IMR-90 (cell line): ENCODE data around the gene TTC39B. TPM values are rescaled to one million over a fixed set of nuclear protein-coding genes. Genes with fewer than 3 reads are reported as not detected.

Experiments used
- ATAC-seq: fragments of 200-7000 bp; cut with Tn5 transposase; 2 replicates; pipeline ENCODE4 v1.9.1; 2020; ENCODE audit warnings: low read depth, mild to moderate bottlenecking, moderate library complexity
- BruUV-seq: library from RNA; stranded (reverse); fragments of 400-500 nt; replicated peaks from 2 replicates; lab custom pipeline; 2021; lab: Mats Ljungman, UMichigan
- CTCF ChIA-PET: fragments of 300-600 bp; formaldehyde crosslinking; extraction: SDS; loops from one replicate; lab custom pipeline; 2021; ENCODE audit warnings: antibody characterized with exemption; lab: Yijun Ruan, JAX
- POLR2A ChIA-PET: fragments of 300-600 bp; sonication (Branson Sonifier 250); formaldehyde crosslinking; loops from one replicate; lab custom pipeline; 2022; ENCODE audit warnings: antibody characterized with exemption; ENCODE audit not compliant: unreplicated experiment; lab: Charles Lee
- DNase-seq: peaks from one replicate; pipeline ENCODE4 v3.0.0; 2013
- H2AFZ ChIP-seq: replicated peaks from 2 replicates; pipeline ENCODE3; 2013; ENCODE audit warnings: low read length, mild to moderate bottlenecking; ENCODE audit not compliant: poor library complexity
- H2AK5ac ChIP-seq: 2 replicates; pipeline ENCODE4 v1.6.1; 2013; ENCODE audit warnings: low read depth, low read length, inconsistent platforms
- H2AK9ac ChIP-seq: replicated peaks from 2 replicates; pipeline ENCODE3; 2013; ENCODE audit warnings: mild to moderate bottlenecking, low read depth, low read length, moderate library complexity; ENCODE audit not compliant: poor library complexity
- H2BK120ac ChIP-seq: 2 replicates; pipeline ENCODE4 v1.6.1; 2013; ENCODE audit warnings: low read depth, low read length, inconsistent platforms
- H2BK15ac ChIP-seq: 3 replicates; pipeline ENCODE4 v1.6.1; 2013; ENCODE audit warnings: low read depth, low read length, inconsistent platforms
- H2BK20ac ChIP-seq: 2 replicates; pipeline ENCODE4 v1.6.1; 2013; ENCODE audit warnings: low read depth, mild to moderate bottlenecking, inconsistent platforms, low read length, moderate library complexity
- H2BK5ac ChIP-seq: 2 replicates; pipeline ENCODE4 v1.6.1; 2013; ENCODE audit warnings: mild to moderate bottlenecking, low read depth, low read length, inconsistent platforms; ENCODE audit not compliant: poor library complexity, severe bottlenecking
- H3K14ac ChIP-seq: replicated peaks from 2 replicates; pipeline ENCODE4 v1.6.1; 2013; ENCODE audit warnings: low read depth, low read length, inconsistent platforms
- H3K18ac ChIP-seq: 2 replicates; pipeline ENCODE4 v1.6.1; 2013; ENCODE audit warnings: low read depth, low read length, control low read depth
- H3K23ac ChIP-seq: 2 replicates; pipeline ENCODE4 v1.6.1; 2013; ENCODE audit warnings: low read depth, low read length, inconsistent platforms
- H3K27ac ChIP-seq: 2 replicates; pipeline ENCODE4 v1.5.1; 2013; ENCODE audit warnings: mild to moderate bottlenecking, control low read depth, low read length; ENCODE audit not compliant: insufficient read depth
- H3K27me3 ChIP-seq: 2 replicates; pipeline ENCODE4 v1.6.1; 2013; ENCODE audit warnings: low read length; ENCODE audit not compliant: control insufficient read depth, insufficient read depth
- H3K36me3 ChIP-seq: 2 replicates; pipeline ENCODE4 v1.6.1; 2013; ENCODE audit warnings: low read length, mixed read lengths; ENCODE audit not compliant: control insufficient read depth, insufficient read depth
- H3K4ac ChIP-seq: 2 replicates; pipeline ENCODE4 v1.6.1; 2013; ENCODE audit warnings: low read depth, low read length, inconsistent platforms
- H3K4me1 ChIP-seq: 2 replicates; pipeline ENCODE4 v1.6.1; 2013; ENCODE audit warnings: low read length, mixed read lengths; ENCODE audit not compliant: control insufficient read depth, insufficient read depth
- H3K4me2 ChIP-seq: 2 replicates; pipeline ENCODE4 v1.6.1; 2013; ENCODE audit warnings: low read depth, mild to moderate bottlenecking, control low read depth, low read length, moderate library complexity
- H3K4me3 ChIP-seq: 2 replicates; pipeline ENCODE4 v1.5.1; 2013; ENCODE audit warnings: low read depth, mild to moderate bottlenecking, control low read depth, low read length, moderate library complexity; ENCODE audit not compliant: insufficient read depth
- H3K56ac ChIP-seq: 2 replicates; pipeline ENCODE4 v1.6.1; 2013; ENCODE audit warnings: low read length, inconsistent platforms; ENCODE audit not compliant: insufficient read depth; ENCODE audit errors: extremely low read depth
- H3K79me1 ChIP-seq, 2 experiments: 2 replicates each; pipeline ENCODE4 v1.6.1; 2013; ENCODE audit warnings: low read length in 2 of 2, inconsistent platforms in 1 of 2, low read depth in 1 of 2
- H3K9ac ChIP-seq: 2 replicates; pipeline ENCODE4 v1.6.1; 2013; ENCODE audit warnings: low read depth, low read length, control low read depth
- H3K9me1 ChIP-seq: 2 replicates; pipeline ENCODE4 v1.6.1; 2013; ENCODE audit warnings: low read length, inconsistent platforms; ENCODE audit not compliant: insufficient read depth
- H3K9me3 ChIP-seq: 2 replicates; pipeline ENCODE4 v1.6.1; 2013; ENCODE audit warnings: low read length; ENCODE audit not compliant: control insufficient read depth, insufficient read depth
- H4K20me1 ChIP-seq: 2 replicates; pipeline ENCODE4 v1.6.1; 2013; ENCODE audit warnings: low read length, inconsistent platforms; ENCODE audit not compliant: insufficient read depth
- H4K5ac ChIP-seq: 2 replicates; pipeline ENCODE4 v1.6.1; 2013; ENCODE audit warnings: mild to moderate bottlenecking, low read depth, low read length, control low read depth
- H4K8ac ChIP-seq, 2 experiments: 2 replicates each; pipeline ENCODE4 v1.6.1; 2013; ENCODE audit warnings: low read depth in 2 of 2, low read length in 2 of 2, control low read depth in 1 of 2, inconsistent platforms in 1 of 2
- H4K91ac ChIP-seq: 2 replicates; pipeline ENCODE4 v1.6.1; 2013; ENCODE audit warnings: low read depth, low read length, inconsistent platforms; ENCODE audit not compliant: insufficient read depth
- BHLHE40 ChIP-seq: fragments of 150-350 bp; IDR thresholded peaks from 2 replicates; pipeline ENCODE4 v1.6.1; 2016; ENCODE audit warnings: mild to moderate bottlenecking, low read depth, low read length
- CEBPB ChIP-seq: IDR thresholded peaks from 2 replicates; pipeline ENCODE4 v1.6.1; 2012; ENCODE audit warnings: low read depth, low read length, improper control_type of control experiment
- ELK1 ChIP-seq: fragments of 150-350 bp; IDR thresholded peaks from 2 replicates; pipeline ENCODE4 v1.6.1; 2016; ENCODE audit warnings: low read depth, mild to moderate bottlenecking, low read length, moderate library complexity, borderline replicate concordance
- FOS ChIP-seq: fragments of 150-350 bp; IDR thresholded peaks from 2 replicates; pipeline ENCODE4 v1.6.1; 2016; ENCODE audit warnings: low read depth, low read length
- MAFK ChIP-seq: IDR thresholded peaks from 2 replicates; pipeline ENCODE4 v1.6.1; 2012; ENCODE audit warnings: low read depth, low read length, improper control_type of control experiment
- MAZ ChIP-seq: IDR thresholded peaks from 2 replicates; pipeline ENCODE4 v1.6.1; 2012; ENCODE audit warnings: low read depth, mild to moderate bottlenecking, low read length, improper control_type of control experiment, moderate library complexity, borderline replicate concordance
- MXI1 ChIP-seq: IDR thresholded peaks from 2 replicates; pipeline ENCODE4 v1.6.1; 2012; ENCODE audit warnings: low read depth, mild to moderate bottlenecking, low read length, moderate library complexity, borderline replicate concordance
- RAD21 ChIP-seq: IDR thresholded peaks from 2 replicates; pipeline ENCODE4 v1.6.1; 2012; ENCODE audit warnings: low read length, improper control_type of control experiment
- USF2 ChIP-seq: fragments of 150-350 bp; IDR thresholded peaks from 2 replicates; pipeline ENCODE4 v1.6.1; 2017; ENCODE audit warnings: mild to moderate bottlenecking, antibody characterized with exemption, low read length, low read depth
- WGBS, 2 experiments: methylation state at CpG; one replicate each; pipeline versions ENCODE4 v1.1.5 to v1.1.7; 2013; ENCODE audit warnings: missing lambda C conversion rate in 2 of 2; ENCODE audit not compliant: insufficient read length in 1 of 2; ENCODE audit errors: extremely low coverage in 2 of 2; 5-methylcytosine and 5-hydroxymethylcytosine counted together
- dilution Hi-C: fragments of 300-500 bp; cut with HindIII; formaldehyde crosslinking; loops from one replicate; pipeline ENCODE4 v1.14.3; 2018; ENCODE audit warnings: low sequenced_read_pairs; ENCODE audit not compliant: unreplicated experiment
- in situ Hi-C: fragments of 300-500 bp; cut with MboI; formaldehyde crosslinking; loops from 3 replicates; pipeline ENCODE4 v1.14.3; 2019; ENCODE audit warnings: low sequenced_read_pairs, inconsistent platforms, mixed read lengths
- intact Hi-C: fragments of 100-400 bp; cut with micrococcal nuclease; formaldehyde crosslinking; loops from 2 replicates; pipeline ENCODE4 v1.10.0; 2022
- polyA plus RNA-seq, 3 experiments: library from polyadenylated mRNA; depleted of rRNA; stranded (reverse); fragments of >200 nt; gene quantifications; 2 replicates each; pipeline ENCODE4 v1.2.3, GENCODE V29; 2012; ENCODE audit warnings: low replicate concordance in 1 of 3
- total RNA-seq: library from RNA; depleted of rRNA; stranded (reverse); fragments of >200 nt; gene quantifications from 2 replicates; pipeline ENCODE4 v1.2.3, GENCODE V29; 2012

TTC39B gene
- total and polyA plus RNA-seq, 2 of the 4 experiments (the other 2 are of a cell fraction): 2.5 to 12.2 TPM

GRCh38 chr9:15115702-15116101 lies 191.3 kb downstream of the TTC39B start:
- Histone ChIP-seq H3K14ac (no peak overlapping the region), H4K8ac (no peak overlapping the region), H3K9me1 (no peaks in the 10 kb centered on the region), H4K5ac (no peak overlapping the region), H3K36me3 (no peaks in the 10 kb centered on the region), H3K4me3 (no peak overlapping the region), H2BK5ac (no peak overlapping the region), H3K9me3 (no peaks in the 10 kb centered on the region), H3K9ac (no peak overlapping the region), H2AK9ac (no peak overlapping the region), H3K56ac (no peak overlapping the region), H3K79me1 (no peaks in the 10 kb centered on the region), H2BK15ac (no peak overlapping the region), H3K4me2 (no peak overlapping the region; the same call in 1 of the 2 replicates), H2AFZ (no peak overlapping the region), H4K91ac (no peak overlapping the region), H4K20me1 (no peaks in the 10 kb centered on the region), H3K23ac (no peak overlapping the region), H3K4me1 (no peaks in the 10 kb centered on the region; the same call in 1 of the 2 replicates), H3K27me3 (peaks cover 9% of the 10 kb centered on the region), H3K4ac (no peak overlapping the region), H3K18ac (no peak overlapping the region), H2AK5ac (no peak overlapping the region), H2BK20ac (no peak overlapping the region), H2BK120ac (no peak overlapping the region), H3K27ac (no peak overlapping the region)
- TF ChIP-seq ELK1 (no peak), BHLHE40 (no peak), MXI1 (no peak), MAFK (no peak), MAZ (no peak), CEBPB (no peak), USF2 (no peak), FOS (no peak), RAD21 (no peak)
- WGBS, 2 experiments: no CpG with 5 or more reads among the region's 5 CpGs
- ATAC-seq (no peak), DNase-seq (no peak)
- in situ Hi-C loops (no loop called here), intact Hi-C loops (no loop called here), dilution Hi-C loops (no loop called here)
- ChIA-PET CTCF (interaction anchor here (0.5 kb wide), 1 partner anchor 23 kb away, joined by 3 read pairs; no protein-coding TSS in a partner anchor), POLR2A (no interaction called here)
- BruUV-seq: no TSS peak
